GM23248 (cell line): ENCODE results near the gene TRMU.

Experiments
- EZH2 ChIP-seq: fragments of 200-600 bp; sonication (generic); IDR thresholded peaks from 2 replicates; pipeline ENCODE4 v1.6.1; 2018; ENCODE audit warnings: antibody characterized with exemption, mild to moderate bottlenecking; ENCODE audit not compliant: insufficient read depth, poor library complexity, severe bottlenecking
- EZH2phosphoT487 ChIP-seq: fragments of 200-600 bp; sonication (generic); IDR thresholded peaks from 2 replicates; pipeline ENCODE4 v1.6.1; 2018; ENCODE audit warnings: antibody characterized with exemption, moderate library complexity, mild to moderate bottlenecking, low read depth; ENCODE audit not compliant: insufficient read depth

- TF ChIP-seq EZH2 (no peak), EZH2phosphoT487 (no peak)
These were observed 5.2 kb downstream of the TRMU start for GRCh38 chr22:46340676-46341075.
